H1 (cell line): Measurements from ENCODE around the gene PRR19. TPM values are rescaled to one million over a fixed set of nuclear protein-coding genes. Genes with fewer than 3 reads are reported as not detected.

Experiments used
- ATF2 ChIP-seq: IDR thresholded peaks from 2 replicates; pipeline ENCODE4 v1.6.1; 2012; ENCODE audit warnings: low read length, inconsistent platforms
- CEBPB ChIP-seq: IDR thresholded peaks from 2 replicates; pipeline ENCODE4 v1.6.1; 2012; ENCODE audit warnings: low read depth, low read length
- CHD7 ChIP-seq: fragments of 300-600 bp; sonication (generic); IDR thresholded peaks from 2 replicates; pipeline ENCODE4 v1.7.1; 2012; ENCODE audit warnings: low read length, moderate library complexity, mild to moderate bottlenecking, inconsistent platforms; ENCODE audit not compliant: insufficient replicate concordance
- CREB1 ChIP-seq: IDR thresholded peaks from 2 replicates; pipeline ENCODE4 v1.6.1; 2012; ENCODE audit warnings: inconsistent platforms
- EP300 ChIP-seq, 2 experiments: IDR thresholded peaks; 1 replicate in 1 of 2; 2 replicates in 1 of 2; pipeline ENCODE4 v1.6.1; 2011 to 2012; ENCODE audit warnings: low read depth in 2 of 2, low read length in 2 of 2, mild to moderate bottlenecking in 2 of 2, borderline replicate concordance in 1 of 2, inconsistent platforms in 1 of 2, moderate library complexity in 1 of 2
- NRF1 ChIP-seq: IDR thresholded peaks from 2 replicates; pipeline ENCODE4 v1.6.1; 2011; ENCODE audit warnings: mild to moderate bottlenecking, low read depth, low read length, improper control_type of control experiment
- POLR2A ChIP-seq, 2 experiments: IDR thresholded peaks; 1 replicate in 1 of 2; 2 replicates in 1 of 2; pipeline ENCODE4 v1.6.1; 2011; ENCODE audit warnings: low read depth in 2 of 2, low read length in 2 of 2, mild to moderate bottlenecking in 2 of 2; ENCODE audit errors: control extremely low read depth in 1 of 2
- RFX5 ChIP-seq: IDR thresholded peaks from 2 replicates; pipeline ENCODE4 v1.6.1; 2011; ENCODE audit warnings: low read depth, low read length, improper control_type of control experiment, borderline replicate concordance
- YY1 ChIP-seq: IDR thresholded peaks from 2 replicates; pipeline ENCODE4 v1.6.1; 2011; ENCODE audit warnings: low read depth, mild to moderate bottlenecking, low read length
- polyA plus RNA-seq, 7 experiments: library from polyadenylated mRNA; depleted of rRNA in 3 of 7; stranded (reverse) in 5 of 7; unstranded in 2 of 7; fragments of >200 nt in 5 of 7; fragments of 200-250 nt in 2 of 7; gene quantifications; 1 replicate in 5 of 7; 2 replicates in 1 of 7; 4 replicates in 1 of 7; pipeline versions ENCODE4 v1.2.1 to v1.2.3, GENCODE V29; 2011 to 2013; ENCODE audit warnings: missing spikeins in 2 of 7, mixed read lengths in 2 of 7
- total RNA-seq: library from RNA; stranded (reverse); fragmentation: NEBNext Ultra II Directional; extraction: Animal tissue kit (Norgen Biotek cat#: 25700); gene quantifications from 2 replicates; pipeline ENCODE4 v1.2.1, GENCODE V29; 2021

PRR19 gene
- total and polyA plus RNA-seq, 2 of the 8 experiments (the other 6 are each of a cell fraction or from before 2014, with no cell fraction given) = 7.2 to 7.5 TPM

- TF ChIP-seq CREB1 = peak; percentile 84
- no peak for TF ChIP-seq ATF2
- TF ChIP-seq NRF1 = no peak
- no peak for TF ChIP-seq POLR2A (IDR thresholded peaks at IDR 0.05; ENCODE audit: control extremely low read depth in 1 of 2, low read depth in 2 of 2, low read length in 2 of 2)
- peak; percentile 85 for TF ChIP-seq YY1
- no peak for TF ChIP-seq CEBPB
- no peak for TF ChIP-seq RFX5
- no peak for TF ChIP-seq EP300 (IDR thresholded peaks at IDR 0.05; ENCODE audit: borderline replicate concordance in 1 of 2, low read depth in 2 of 2, low read length in 2 of 2)
- TF ChIP-seq CHD7 = no peak
Measured at GRCh38 chr19:42268704-42269477, 33.0 kb upstream of the PRR19 start, which contains the start of gene CIC (continued).
